Activated CD4-positive, alpha-beta T cell treated with anti-CD3 and anti-CD28 coated beads for 24 hours (primary cell): ENCODE measurements around the gene TELO2.

Experiments
- DNase-seq, 2 donors: peaks; one replicate each; pipeline ENCODE4 v3.0.0-alpha.2; 2020; ENCODE audit warnings: low read depth in 2 of 2

The TELO2 gene

DNA sequence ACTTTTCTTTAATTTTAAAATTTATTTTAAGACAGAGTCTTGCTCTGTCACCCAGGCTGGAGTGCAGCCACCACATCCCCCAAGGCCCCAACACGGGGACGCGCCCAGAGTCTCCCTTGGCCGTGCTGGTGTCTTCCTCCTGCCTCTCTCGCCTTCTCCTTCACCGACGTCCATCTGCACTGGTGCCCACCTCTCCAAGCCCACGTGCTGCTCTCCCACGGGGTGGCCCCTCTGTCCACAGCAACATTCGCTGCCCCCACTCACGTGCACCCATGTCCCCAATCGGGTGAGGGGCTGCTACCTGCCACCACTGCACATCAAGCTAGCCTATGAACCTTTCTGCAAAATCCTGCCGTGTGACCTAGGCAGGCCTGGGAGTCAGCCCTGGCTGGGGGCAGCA is 43.4 kb downstream of the TELO2 start:
- no peak for DNase-seq

DNA sequence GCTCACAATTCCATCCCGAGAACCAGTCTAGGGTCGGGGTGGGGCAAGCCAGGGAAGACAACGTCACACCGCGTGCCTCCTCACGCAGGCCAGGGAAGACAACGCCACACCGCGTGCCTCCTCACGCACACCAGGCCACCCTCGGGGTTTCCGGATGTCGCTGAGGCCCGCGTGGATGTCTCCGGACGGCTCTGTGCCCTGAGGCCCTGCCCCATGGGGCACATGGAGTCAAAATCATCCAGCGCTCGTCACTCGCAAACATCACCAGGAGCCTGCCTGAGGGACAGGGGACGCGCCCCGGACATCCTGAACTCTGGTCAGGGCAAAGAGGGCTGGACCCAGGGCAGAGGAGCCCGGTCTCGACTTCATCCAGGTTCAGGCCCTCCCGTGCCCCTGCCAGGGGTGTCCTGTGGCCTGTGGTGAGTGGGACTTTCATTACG is 44.0 kb downstream of the TELO2 start:
- no peak for DNase-seq

DNA sequence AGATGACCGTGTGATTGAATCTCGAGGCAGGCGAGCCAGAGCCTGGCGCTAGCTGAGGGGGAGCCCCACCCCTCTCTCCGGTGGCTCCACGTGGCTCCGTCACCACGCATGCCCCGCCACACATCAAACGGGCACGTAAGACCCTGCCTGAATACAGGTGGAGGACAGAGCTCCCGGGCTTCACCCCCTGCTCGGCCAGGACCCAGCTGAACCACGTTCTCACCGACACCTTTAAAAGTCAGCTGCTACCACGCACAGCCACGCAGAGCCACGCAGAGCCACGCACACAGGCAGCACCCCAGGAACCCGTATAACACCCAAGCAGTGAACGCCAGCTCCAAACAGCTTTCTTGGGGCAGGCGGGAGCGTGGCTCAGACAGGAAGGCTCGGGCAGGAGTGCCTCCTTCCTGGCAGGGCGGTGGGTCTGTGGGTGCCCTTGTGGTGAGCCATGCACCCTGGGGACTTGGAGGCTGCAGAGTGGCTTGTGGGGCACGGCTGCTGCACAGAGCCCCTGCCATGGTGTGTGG is 44.7 kb downstream of the TELO2 start:
- DNase-seq, result no peak

DNA sequence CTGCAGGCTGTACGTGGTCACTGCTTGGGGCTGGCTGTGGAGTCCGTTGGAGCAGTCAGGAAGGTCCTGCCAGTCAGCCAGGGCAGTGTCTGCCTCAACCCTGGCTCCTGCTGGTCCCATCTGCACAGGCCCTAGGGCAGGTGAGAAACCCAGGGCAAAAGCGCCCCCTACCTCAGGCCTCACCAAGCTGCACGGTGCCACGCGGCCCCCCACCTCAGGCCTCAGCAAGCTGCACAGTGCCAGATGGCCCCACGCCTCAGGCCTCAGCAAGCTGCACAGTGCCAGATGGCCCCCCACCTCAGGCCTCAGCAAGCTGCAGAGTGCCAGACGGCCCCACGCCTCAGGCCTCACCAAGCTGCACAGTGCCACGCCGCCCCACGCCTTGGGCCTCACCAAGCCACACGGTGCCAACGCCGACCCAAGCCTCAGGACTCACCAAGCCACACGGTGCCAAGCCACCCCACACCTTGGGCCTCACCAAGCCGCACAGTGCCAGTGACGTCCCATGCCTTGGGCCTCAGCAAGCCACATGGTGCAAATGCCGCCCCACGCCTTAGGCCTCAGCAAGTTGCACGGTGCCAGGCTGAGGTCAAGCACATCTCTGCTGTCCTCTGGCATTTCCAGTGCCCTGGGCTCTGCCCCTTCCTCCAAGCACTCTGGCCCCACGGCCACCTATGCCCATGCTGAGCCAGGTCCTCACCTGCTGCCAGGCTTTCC is 45.8 kb downstream of the TELO2 start:
- no peak for DNase-seq

DNA sequence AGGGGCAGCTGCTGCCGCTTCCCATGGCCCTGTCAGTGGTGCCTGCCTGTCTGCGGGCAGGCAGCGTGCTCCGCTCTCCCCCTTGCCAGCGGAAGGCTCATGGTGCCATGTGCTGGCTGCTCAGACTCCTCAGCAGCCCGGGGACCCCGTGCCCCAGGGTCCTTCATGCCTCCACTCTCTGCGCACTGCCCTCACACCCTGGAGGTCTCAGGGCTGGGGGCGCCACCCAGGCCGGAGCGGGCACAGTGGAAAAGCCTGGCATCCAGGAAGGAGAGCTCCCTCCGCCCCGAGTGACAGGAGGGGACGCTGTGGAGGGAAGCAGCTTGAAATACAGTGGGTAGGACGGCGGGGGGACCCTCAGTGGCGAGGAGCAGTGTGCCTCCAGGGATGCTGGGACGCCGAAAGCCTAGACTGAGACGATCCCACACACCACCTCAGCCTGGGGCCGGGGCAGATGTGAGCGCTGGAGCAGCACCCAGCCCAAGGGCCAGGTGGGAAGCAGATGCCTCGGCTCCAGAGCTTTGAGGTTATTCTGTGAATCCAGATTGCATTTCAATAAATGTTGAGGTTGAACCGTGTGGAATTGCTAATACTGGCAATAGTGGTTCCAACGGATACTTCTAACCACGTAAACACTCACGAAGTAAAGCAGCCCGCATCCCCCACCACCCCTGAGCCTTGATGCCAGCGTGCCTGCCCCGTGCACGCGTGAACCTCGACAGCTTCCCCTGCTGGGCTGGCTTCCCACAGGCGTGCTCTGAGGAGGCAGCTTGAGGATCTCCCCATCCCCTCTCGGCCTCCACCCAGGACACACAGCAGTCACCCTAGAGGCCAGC is 46.8 kb downstream of the TELO2 start:
- no peak for DNase-seq

DNA sequence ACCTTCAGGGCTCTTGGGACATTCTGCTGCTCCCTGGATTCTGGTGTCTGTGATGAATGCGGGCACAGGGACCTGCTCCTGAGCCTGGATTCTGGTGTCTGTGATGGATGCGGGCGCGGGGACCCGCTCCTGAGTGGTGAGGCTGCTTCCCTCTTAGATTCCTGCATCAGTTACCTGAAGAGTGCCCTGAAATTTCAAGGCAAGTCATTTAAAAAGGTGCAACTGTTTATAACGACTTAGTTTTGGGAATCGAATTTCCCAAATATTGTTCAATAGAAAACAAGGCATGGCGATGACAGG is 47.3 kb downstream of the TELO2 start:
- DNase-seq, result no peak

DNA sequence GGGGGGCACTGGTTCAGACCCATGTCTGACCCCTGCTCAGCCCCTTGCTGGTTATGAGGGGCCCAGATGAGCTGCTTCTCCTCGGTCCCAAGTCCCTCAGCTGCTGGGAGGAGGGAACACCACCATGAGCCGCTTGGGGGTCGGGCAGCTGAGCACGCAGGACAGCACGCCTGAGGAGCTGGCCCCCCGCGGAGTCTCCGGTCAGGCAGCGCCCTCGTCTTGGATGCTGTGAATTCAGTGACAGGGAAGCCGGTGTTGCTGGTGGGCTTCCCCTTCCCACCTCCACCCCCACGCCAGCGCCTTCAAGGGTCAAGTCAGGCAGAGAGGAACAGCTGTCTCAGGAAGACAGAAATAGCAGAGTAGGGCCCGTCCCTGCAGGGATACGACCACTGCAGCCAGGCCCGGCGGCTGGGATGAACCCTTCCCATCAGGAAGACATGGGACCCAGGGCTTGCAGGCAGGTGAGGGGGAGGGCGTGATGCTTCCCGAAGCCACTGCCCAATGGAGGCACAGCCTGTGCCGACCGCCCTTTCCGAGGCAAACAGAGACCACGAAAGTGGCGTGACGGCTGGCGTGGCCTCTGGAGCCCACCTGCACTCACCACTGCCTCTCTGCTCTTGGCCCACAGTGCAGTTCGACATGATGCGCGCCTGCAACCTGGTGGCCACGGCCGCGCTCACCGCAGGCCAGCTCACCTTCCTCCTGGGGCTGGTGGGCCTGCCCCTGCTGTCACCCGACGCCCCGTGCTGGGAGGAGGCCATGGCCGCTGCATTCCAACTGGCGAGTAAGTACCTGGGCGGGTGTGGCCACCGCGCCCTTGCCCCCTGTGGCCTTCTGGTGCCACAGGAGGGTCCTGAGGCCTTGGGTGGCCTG is 48.4 kb downstream of the TELO2 start:
- DNase-seq, result no peak

DNA sequence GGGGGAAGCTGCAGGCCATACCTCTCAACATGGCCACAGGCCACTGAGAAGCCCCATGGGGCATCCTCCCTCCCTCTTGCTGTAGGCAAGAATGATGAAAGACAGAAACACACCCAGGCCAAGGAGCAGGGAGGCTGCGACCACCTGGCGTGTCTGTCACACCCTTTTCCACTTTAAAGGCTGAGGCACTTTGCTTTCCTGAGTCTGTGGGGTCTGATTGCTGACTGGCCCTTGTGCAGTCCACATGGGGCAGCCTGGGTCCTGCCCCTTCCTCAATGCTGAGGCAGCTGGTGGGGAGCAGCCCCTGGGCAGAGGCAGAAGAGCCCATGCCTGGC is 49.0 kb downstream of the TELO2 start:
- DNase-seq, result no peak

DNA sequence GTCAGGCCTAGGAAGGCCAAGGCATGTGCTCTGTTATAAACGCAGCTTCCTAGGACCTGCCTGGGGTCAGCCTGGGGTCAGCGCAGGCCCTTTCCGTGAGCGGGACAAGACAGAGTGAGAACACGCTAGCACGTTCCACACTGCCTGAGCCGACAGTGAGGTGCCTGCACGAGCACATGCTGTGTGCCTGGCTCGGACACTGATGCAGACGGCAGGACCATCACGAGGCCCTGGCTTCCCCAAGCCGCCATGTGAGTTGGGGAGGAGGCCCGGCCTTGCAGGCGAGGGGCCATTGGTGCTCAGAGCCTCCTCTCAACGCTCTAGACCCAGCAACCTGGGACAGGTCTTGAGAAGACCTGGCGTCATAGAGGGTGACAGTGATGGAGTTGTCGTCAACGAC is 49.4 kb downstream of the TELO2 start:
- no peak for DNase-seq

DNA sequence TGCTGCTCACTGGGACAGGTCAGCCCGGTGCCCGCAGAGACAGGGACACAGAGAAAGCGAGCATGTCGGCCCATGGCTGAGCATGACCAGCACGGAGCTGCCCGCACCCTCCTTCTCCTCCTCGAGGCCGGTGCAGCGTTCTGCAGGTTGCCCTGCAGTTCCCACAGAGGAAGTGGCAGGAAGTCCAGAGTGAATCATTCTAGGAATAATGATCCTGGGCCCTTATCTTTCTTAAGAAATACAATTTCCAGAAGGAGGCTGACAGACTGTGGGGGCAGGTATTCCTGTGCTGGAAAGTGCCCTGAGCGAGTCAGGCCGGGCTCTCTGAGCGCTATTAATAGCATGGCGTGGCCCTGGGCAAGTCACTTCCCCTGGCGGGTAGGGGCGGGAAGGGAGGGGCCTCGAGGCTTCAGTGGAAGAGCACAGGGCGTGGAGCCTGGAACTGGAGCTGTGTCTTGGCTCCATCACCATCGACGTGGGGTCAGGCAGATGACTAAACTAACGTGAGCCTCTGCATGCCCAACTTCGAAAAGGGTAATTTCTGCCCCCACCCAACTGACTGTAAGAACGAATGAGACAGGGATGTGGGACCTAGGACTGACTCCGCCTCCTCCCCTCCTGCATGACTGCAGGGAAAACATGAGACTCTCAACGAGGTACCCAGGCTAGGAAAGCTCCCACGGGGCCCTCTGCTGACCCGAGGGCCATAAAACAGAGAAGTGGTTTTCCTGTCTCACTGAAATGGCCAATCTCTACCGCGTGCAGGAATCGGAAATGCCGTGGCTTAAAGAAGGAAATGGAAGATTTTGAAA is 50.1 kb downstream of the TELO2 start:
- peak; percentile 49 to 63 for DNase-seq

DNA sequence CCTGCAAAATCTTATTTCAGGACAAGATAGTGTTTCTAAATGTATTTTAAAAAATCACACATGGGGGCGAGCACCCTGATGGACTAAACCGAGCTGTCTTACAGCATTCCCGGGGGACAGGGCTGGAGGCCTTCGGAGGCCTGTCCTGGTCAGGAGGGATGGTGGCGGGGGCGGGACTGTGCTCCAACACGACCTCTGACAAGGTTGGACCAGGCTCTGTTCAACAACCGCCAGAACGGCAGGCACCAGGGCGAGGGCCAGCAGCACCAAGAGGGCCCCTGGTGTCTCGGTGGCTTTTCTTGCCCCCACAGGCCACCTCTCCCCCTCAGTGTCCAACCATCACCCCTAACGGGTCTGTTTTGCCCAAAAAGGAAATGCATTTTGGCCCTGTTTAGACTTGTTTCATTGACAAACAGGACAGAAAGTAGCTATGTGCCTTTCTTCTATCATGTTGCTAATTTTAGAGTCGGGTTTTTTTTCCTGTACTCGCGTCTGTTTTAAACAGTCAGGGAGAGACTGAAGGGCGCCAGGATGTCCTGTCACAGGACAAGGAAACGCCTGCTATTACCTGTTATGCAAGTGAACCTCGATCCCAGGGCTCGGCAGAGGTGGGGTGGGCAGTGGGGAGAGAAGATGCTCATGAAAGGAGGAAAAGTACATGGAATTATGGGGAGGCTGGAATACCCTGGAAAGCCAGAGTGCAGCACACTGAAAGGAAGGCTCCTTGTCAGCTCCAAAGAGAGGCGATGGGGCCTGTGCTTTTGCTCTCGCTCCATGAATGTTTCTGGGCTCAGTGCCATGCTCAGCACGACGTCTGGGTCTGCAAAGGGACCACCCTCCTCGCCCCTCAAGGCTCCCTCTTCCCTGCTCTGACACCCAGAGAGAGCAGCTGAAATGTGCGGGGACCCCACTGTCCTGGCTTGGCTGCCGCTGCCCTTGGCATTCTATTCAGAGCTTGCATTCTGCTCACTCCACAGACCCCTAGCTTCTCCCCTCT is 52.2 kb downstream of the TELO2 start:
- DNase-seq, result no peak

DNA sequence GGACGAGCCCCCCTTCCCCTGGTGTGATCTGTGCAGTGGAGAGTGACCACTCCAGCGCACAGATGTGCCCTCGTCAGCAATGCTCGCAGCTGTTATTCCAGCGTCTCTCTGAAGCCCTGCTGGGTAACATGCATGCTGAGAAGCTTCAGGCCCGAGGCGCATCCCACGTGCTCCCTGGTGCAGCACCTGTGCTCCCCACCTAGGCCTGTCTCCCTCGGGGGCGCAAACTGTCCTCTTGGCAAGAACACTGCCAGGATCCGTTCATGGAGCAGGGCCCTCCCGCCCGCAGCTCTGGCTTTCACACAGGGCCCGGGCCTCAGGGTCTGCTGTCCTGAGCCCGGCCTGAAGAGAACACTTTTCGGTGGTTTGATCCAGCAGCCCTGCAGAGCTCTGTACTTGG is 53.3 kb downstream of the TELO2 start:
- no peak for DNase-seq

DNA sequence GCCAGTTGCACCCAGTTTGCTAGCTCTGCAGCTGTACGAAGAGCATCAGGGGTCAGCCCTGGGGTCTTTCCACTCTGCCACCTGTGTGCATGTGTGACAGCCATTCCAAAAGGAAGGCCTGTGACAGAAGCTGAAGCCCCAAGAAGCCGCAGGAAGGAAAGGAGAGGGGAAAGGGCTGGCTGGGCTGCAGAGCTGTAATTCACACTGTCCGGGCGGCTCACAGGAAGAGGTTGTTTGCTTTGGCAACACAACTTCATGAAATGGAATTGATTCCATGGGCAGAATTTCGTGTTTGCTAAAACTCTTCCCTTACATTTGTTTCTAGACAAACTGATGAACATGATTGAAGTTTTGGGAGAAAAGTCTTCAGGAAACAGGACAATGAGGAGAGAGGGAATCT is 55.1 kb downstream of the TELO2 start:
- no peak for DNase-seq

DNA sequence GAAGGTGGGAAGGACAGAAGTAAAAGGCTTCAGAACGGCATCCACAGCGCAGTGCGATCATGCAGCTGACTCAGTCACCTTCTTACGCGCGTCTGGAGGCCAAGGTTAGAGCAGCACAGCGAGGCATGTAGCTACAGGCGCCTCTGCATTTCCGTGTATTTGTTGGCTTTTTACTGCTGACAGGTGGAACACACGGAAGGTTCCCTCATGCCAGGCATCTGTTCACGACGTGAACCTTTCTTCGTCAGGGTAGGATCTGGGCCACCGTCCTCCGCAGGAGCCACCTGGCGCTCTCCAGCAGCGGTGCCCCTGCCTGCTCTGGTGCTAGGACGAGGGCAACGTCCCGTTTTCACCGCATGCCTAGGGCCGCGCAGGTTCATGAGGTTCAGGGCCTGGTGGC is 55.6 kb downstream of the TELO2 start:
- no peak for DNase-seq

DNA sequence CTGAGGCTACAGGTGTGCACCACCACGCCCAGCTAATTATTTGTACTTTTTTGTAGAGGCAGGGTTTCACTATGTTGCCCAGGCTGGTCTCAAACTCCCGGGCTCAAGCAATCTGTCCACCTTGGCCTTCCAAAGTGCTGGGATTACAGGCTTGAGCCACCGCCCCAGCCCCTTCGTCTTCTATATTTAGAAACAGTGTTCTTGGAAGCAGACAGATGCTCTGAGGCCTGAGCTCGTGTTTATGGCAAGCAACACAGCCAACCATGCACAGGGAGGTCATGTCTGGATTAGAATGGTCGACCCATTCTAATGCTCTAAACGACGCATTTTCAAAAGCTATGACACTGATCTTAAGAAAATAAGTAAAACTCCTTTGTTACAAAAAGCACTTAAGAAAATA is 56.9 kb downstream of the TELO2 start:
- no peak for DNase-seq

DNA sequence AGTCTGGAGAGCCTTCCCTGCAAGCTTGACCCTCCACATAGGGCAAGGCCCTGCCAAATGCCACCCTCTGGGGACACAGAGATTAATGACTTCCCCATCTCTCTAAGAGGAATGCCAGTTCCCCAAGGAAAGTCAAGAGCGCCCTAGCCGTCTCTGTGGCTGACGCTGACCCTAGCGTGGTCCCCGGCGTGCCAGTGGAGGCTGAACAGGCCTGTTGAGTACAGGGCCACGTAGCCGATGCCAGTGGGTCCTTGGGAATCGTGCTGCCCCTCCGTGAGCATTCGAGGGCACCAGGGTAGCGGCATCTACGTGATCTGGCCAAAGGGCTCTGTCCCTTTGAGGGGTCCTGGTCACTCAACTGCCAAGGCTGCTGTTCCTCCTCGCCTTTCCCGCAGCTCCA is 57.5 kb downstream of the TELO2 start:
- DNase-seq, result no peak

DNA sequence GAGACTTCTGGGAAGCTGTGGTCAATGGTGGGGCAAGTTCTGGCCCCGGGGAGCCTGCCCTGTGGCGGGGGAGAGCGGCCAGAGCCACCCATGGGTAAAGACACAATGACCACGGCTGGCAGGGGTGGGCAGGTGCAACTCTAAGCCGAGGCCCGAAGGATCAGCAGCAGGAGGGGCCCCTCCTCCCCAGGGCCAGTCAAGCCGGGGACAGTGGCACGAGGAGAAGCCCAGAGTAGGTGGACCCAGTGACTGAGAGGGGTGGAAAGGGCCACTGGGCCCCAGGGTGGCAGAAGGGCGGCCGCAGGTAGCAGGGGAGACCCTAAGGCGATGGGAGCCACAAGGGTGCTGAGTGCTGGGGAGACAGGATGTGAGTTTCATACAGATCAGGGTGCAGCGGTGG is 58.0 kb downstream of the TELO2 start:
- no peak for DNase-seq

DNA sequence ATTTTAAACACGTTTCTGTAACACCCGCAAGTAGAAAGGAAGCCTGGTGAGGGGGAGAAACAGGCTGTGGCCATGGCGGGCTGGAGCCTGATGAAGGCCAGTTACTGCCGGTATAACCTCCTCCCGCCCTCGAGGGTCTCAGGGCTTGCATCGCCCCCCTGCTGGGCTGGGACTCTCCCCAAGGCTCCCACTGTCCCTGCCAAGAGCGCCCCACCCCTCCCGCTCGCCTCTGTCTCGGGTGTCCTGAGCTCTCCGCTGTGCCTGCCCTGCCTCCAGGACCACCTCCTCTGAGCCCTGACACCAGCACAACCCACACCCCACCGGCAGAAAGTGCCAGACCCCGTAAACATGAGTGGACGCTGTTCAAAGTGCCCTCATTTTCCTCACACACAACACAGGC is 59.0 kb downstream of the TELO2 start:
- DNase-seq, result no peak

DNA sequence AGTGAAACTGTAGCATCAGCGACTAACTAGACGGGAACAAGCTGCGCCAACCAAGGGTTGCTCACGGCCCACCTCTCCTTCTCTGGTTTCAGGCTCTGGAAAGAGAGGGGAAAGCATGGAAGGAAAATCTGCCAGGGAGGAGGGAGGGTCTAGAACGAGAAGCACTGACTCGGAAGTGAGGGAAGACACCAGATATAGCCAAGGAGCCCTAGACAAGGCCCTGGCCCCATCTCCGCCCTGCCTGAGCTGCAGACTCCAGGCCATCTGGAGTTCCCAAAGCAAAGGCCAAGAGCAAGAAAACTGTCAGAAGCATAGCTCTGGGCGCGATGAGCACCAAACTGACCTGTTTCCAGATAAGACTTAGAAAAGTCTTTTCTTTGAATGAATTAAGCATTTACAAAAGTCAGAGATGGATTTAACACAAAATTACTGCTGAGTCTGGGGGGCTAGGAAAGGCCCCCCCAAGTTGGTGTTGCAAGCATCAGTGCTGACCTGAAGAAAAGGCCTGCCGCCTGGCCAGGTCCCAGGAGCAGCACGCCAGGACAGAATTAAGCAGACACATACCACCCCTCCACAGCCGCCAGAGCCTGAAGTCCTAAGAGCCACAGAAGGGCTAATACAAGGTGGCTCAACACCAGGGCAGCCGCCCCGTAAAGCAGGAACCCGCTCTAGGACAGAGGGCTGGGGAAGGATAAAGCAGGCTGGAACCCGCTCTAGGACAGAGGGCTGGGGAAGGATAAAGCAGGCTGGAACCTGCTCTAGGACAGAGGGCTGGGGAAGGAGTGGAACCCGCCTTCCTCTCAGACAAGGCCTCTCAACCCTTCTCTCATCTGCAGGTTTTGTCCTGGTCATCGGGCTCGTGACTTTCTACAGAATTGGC is 61.0 kb downstream of the TELO2 start:
- DNase-seq, result no peak
